GM18517 (cell line): ENCODE measurements around the gene COA7.

Experiments used
- ATAC-seq: cut with Tn5 transposase; IDR thresholded peaks from one replicate; pipeline ENCODE4 v1.9.1; 2021; ENCODE audit warnings: mild to moderate bottlenecking, moderate library complexity; ENCODE audit not compliant: unreplicated experiment

The COA7 gene

GRCh38 chr1:52637946-52638345 is 60.2 kb downstream of the COA7 start:
- no peak for ATAC-seq

DNA sequence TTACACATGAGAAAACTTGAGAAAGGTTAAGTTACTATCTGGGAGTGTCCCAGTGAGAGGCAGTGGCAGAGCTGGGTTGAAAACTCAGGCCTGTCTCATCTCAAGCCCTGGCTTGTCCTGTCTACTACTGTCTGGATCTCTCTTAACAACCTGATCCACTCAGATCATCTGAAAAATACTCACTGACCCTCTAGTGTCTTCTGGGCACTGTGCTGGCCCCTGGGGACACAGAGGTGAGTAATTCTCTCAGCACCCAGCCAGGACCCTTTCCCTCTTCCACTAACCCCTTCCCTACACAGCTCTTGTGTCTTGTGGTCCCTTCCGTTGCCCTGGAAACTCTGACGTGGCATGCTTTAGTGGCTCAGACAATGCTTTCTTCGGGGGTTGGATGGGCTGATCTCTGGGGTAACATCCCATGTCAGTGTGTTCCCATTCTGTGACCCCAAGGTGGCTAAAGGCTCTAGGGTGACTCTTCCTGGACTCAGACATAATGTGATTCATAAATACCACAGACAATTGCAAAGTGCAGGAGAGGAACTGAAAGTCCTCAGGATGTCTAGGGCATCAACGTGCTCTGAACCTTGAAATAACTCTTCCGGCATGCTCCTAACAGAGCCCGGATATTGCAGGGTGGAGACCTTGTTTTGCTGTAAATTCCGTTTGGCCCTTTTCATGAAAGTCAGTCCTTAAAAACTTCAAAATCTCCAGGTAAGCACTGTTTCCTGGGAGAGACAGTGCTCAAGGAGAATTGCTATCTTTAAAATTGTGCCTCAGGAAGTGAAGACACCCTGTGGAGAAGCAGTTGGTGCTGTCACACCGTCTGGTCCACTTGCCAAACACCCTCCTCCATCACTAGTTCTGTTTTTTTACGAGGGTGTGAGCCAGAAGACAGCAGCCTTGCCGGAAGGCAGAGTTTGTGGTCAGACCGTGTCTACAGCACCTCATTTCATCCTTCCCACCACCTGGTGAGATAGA is 61.1 kb downstream of the COA7 start:
- peak; percentile 84 for ATAC-seq

DNA sequence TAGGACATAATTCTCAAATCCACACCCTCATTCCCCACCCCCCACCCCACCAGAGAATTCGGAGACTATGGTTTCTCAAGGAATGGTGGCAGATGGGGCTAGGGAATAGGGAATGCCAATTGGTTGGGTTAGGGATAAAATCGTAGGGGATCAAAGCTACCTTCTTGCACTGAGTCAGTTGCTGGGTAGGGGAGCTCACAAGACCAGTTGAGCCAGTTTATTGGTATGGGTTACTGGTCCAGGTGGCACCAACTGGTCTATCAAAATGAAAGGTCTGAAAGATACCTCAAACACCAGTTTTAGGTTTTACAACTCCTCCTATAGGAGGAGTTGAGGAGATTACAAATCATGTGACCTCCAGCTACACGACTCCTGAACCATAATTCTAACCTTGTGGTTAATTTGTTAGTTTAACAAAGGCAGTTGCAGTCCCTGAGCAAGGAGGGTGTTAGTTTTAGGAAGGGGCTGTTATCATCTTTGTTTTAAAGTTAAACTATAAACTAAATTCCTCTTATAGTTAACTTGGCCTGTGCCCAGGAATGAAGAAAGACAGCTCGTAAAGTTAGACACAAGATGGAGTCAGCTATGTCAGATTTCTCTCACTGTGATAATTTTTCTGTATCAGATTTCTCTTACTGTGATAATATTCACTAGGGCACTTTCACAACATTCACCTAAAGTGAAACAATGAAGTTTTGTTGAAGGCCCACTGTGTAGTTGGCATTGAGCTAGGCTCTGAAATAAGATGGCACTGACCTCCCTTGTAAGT is 62.6 kb downstream of the COA7 start:
- no peak for ATAC-seq
